Myocyte (in vitro differentiated cells): ENCODE data around the gene SURF6. TPM values are rescaled to one million over a fixed set of nuclear protein-coding genes. Genes with fewer than 3 reads are reported as not detected.

Experiments used
- DNase-seq: peaks from one replicate; pipeline ENCODE4 v3.0.0-alpha.2; 2012; ENCODE audit warnings: low read depth
- total RNA-seq: library from RNA; depleted of rRNA; stranded (reverse); fragments of >200 nt; gene quantifications from 2 replicates; pipeline ENCODE4 v1.2.3, GENCODE V29; 2014

Gene SURF6
- total RNA-seq, 1 donor from 2014 or later = 30.9 TPM

DNA sequence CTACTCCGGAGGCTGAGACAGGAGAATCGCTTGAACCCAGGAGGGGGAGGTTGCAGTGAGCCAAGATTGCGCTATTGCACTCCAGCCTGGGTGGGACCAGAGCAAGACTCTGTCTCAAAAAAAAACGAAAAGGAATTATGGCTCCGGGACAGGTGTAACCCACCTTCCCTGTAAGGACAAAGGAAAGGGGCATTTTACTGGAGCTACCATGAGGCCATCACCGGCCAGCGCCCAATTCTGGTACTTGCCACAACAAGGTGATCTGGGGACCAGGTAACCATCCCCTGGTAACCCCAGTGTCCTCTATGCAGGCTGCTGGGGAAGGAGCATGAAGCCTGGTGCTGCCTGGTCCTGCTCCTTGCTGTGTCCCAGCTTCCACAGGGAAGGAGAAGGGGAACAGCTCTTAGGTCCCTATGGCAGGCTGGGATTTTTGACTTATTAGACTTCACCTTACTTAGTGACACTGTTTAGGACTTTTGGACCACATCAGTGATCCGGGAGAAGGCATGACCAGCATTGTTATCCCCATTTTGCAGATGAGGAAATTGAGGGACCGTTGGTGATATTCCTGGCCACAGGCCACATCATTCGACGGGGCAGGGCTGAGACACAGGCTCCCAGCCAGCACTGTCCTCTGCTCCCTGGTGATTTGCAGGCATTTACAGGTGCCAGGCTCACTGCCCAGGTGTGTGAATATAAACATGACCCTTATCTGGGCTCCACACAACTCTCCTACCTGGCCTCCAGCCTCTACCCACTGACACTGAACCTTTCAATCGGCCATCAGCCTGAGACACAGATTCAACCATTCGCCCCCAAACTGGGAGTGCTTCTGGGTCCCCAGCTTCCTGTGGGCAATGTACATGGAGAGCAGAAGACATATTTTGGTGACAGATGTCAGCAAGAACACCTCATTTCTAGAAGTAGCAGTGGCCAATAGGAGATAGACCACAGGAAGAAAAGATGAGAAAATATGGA lies 34.4 kb downstream of the SURF6 start:
- DNase-seq = no peak

DNA sequence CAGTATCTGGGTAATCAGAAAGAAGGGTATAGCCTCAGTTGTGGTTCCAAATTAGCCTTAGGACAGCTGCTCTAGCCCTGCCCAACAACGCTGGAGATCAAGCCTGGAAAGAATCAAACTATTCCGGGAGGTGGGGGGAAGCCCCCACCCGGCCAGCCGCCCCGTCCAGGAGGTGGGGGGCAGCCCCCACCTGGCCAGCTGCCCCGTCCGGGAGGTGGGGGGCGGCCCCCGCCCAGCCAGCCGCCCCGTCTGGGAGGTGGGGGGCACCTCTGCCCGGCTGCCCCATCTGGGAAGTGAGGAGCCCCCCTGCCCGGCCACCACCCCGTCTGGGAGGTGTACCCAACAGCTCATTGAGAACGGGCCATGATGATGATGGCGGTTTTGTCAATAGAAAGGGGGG lies 36.0 kb downstream of the SURF6 start:
- DNase-seq = peak; percentile 9

DNA sequence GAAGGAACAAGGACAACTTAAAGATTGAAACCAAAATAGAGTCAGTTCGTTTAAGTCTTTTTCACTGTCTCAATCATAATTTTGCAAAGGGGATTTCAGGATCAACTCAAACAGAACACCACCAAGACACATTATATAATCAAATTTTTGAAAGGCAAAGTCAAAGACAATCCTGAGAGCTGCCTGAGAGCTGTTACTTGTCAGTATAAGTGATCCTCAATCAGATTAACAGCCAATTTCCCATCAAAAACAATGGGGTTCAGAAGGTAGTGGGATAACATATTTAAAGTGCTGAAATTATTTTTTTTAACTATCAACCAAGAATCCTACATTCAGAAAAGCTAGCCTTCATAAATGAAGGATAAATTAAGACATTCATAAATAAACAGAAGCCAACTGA lies 41.7 kb downstream of the SURF6 start:
- no peak for DNase-seq

DNA sequence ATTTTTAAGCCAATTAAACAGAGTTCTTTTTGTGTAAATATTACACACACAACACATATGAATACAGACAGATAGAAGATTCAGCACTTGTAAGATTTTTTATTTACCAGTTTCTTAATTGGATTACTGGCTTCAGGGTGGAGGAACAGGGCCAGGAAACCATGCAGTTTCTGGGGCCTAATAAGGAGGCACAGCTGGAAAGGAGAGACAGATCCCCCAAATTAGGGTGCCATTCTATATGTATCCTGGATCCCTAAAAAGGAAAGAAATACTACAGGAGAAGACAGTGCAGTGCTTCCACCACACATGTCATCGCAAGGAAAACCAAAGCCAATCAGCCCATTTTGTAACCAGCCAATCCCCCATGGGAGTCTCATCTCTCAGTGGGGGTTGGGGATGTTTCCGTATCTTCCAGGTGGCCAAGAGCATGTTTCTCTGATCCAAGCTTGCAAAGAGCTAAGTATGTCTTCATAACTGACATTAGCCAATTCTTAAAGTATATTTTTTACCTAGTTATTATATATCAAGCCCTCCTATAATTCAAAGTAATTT lies 45.2 kb downstream of the SURF6 start:
- DNase-seq = peak; percentile 0

DNA sequence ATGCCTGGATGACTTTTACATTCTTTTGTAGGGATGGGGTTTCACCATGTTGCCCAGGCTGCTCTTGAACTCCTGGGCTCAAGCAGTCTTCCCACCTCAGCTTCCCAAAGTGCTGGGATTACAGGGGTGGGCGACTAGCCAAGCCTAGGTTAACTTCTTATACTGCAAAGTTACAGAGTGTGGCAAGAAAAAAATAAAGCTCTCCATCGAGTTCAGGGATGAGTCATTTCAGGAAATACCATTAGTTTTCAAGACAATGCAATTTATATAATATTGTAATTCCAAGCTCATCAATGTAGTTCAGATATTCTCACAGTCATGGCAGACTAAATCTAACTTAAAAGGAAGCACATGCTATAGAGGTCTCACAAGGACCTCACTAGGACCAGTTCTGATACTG lies 49.5 kb downstream of the SURF6 start:
- DNase-seq = no peak

DNA sequence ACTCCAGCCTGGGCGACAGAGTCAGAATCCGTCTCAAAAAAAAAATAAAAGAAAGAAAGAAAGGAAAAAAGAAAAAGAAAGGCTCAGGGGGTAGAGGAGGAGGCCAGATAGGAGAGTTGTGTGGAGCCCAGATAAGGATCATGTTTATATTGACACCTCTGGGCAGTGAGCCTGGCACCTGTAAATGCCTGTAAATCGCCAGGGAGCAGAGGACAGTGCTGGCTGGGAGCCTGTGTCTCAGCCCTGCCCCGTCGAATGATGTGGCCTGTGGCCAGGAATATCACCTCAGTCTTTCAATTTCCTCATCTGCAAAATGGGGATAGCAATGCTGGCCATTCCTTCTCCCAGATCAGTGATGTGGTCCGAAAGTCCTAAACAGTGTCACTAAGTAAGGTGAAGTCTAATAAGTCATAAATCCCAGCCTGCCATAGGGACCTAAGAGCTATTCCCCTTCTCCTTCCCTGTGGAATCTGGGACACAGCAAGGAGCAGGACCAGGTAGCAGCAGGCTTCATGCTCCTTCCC lies 50.7 kb downstream of the SURF6 start:
- no peak for DNase-seq

DNA sequence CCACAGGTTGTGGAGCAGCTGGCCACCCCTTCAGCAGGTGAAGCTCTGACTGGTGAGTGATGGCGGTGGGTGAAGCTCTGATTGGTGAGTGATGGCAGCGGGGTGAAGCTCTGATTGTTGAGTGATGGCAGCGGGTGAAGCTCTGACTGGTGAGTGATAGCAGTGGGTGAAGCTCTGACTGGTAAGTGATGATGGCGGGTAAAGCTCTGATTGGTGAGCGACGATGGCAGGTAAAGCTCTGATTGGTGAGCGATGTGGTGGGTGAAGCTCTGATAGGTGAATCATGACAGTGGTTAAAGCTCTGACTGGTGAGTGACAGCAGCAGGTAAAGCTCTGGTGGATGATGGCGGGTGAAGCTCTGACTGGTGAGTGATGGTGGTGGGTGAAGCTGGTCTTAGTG lies 51.6 kb downstream of the SURF6 start:
- no peak for DNase-seq

DNA sequence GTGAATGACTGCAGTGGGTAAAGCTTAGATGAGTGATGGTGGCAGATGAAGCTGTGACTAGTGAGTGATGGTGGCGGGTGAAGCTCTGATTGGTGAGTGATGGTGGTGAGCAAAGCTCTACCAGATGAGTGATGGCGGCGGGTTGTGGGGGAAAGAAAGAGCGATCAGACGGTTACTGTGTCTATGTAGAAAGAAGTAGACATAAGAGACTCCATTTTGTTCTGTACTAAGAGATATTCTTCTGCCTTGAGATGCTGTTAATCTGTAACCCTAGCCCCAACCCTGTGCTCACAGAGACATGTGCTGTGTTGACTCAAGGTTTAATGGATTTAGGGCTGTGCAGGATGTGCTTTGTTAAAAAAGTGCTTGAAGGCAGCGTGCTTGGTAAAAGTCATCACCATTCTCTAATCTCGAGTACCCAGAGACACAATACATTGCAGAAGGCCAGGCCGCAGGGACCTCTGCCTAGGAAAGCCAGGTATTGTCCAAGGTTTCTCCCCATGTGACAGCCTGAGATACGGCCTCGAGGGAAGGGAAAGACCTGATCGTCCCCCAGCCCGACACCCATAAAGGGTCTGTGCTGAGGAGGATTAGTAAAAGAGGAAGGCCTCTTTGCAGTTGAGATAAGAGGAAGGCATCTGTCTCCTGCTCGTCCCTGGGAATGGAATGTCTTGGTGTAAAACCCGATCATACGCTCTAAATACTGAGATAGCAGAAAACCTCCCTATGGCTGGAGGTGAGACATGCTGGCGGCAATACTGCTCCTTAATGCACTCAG lies 52.5 kb downstream of the SURF6 start:
- peak; percentile 16 for DNase-seq

DNA sequence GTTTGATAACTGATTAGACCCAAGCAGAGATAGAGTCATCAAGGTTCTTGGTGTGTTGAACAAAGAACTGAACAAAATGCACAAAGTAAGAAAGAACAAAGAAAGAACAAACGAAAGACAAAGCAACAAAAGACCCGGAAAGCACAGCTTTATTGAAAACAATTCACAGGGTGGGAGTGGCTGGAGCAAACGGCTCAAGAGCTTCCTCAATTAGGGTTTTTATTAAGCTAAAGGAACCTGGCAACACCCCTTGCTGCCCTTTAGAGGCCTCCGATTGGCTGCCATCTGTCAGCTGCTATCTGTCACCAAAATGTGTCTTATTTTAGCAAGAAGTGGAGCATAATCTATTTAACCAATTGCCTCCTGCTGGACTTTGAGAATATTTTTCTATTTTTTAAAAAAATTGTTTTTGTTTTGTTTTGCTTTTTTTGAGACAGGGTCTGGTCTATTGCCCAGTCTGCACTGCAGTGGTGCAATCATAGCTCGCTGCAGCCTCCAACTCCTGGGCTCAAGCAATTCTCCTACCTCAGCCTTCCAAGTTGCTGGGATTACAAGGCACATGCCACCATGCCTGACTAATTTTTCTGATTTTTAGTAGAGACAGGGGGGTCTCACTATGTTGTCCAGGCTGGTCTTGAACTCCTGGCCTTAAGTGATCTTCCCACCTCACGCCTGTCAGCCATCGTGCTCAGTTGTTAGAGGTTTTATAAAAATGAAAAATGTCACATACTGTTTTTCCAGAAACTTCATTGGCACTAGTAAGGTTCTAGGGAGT lies 53.3 kb downstream of the SURF6 start:
- DNase-seq = no peak

DNA sequence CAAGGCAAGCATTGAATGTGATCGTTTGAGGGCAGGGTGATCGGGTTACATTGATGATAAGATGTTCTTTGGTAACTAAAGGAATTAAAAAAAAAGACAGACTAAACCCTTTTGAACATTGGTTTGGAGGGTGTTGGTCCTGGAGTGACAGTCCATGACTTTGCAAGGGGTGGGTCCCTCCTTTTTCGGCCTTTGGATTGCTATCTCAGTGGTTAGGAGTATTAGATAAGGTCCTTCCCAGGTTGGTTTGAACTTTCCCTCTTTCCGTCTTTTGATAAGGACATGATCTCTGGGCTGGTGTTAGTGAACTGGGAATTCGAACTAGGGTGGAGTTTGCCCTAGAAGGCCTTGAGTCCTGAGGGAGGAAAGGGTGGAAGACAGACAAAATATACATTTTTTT lies 55.6 kb downstream of the SURF6 start:
- DNase-seq = no peak

Other genes with a start within 250 kb of the SURF6 start
- 11.3 and 17.6 TPM in 2 replicates for gene RALGDS, start 214.9 kb downstream of the SURF6 start, total RNA-seq
- gene GBGT1, start 172.3 kb downstream of the SURF6 start, total RNA-seq = 1.4 and 5.9 TPM in 2 replicates
- gene OBP2B, start 126.9 kb downstream of the SURF6 start, total RNA-seq = not detected in 2 replicates
- gene ABO, start 61.0 kb downstream of the SURF6 start, total RNA-seq = not detected in 2 replicates
- gene MED22, start 11.9 kb upstream of the SURF6 start, total RNA-seq = 34.7 and 37.4 TPM in 2 replicates
- gene RPL7A, start 12.0 kb upstream of the SURF6 start, total RNA-seq = 1,608 and 1,677 TPM in 2 replicates
- gene SURF1, start 20.3 kb upstream of the SURF6 start, total RNA-seq = 27.8 and 30.7 TPM in 2 replicates
- gene SURF2, start 20.4 kb upstream of the SURF6 start, total RNA-seq = 12.6 and 12.9 TPM in 2 replicates
- 252 and 296 TPM in 2 replicates for gene SURF4, start 39.9 kb upstream of the SURF6 start, total RNA-seq
- 0.21 and 2.2 TPM in 2 replicates for gene STKLD1, start 40.2 kb upstream of the SURF6 start, total RNA-seq
- gene REXO4, start 81.8 kb upstream of the SURF6 start, total RNA-seq = 28.5 and 32.7 TPM in 2 replicates
- 1.2 and 2.5 TPM in 2 replicates for gene ADAMTS13, start 86.2 kb upstream of the SURF6 start, total RNA-seq
- gene CACFD1, start 123.8 kb upstream of the SURF6 start, total RNA-seq = 20.2 and 26.6 TPM in 2 replicates
- 16.0 and 16.9 TPM in 2 replicates for gene SLC2A6, start 142.9 kb upstream of the SURF6 start, total RNA-seq
- 441 and 664 TPM in 2 replicates for gene MYMK, start 188.8 kb upstream of the SURF6 start, total RNA-seq
- gene ADAMTSL2, start 198.5 kb upstream of the SURF6 start, total RNA-seq = 4.7 and 8.1 TPM in 2 replicates